NB4 (cell line): Measurements from ENCODE around the gene MCF2.

Experiments
- CTCF ChIP-seq: IDR thresholded peaks from one replicate; pipeline ENCODE4 v1.5.1; 2012; ENCODE audit warnings: low read depth, low read length
- MYC ChIP-seq: IDR thresholded peaks from 2 replicates; pipeline ENCODE4 v1.6.1; 2011; ENCODE audit warnings: low read depth, low read length
- POLR2A ChIP-seq: IDR thresholded peaks from 2 replicates; pipeline ENCODE4 v1.6.1; 2011; ENCODE audit warnings: mild to moderate bottlenecking; ENCODE audit not compliant: insufficient read length; ENCODE audit errors: extremely low read depth

DNA sequence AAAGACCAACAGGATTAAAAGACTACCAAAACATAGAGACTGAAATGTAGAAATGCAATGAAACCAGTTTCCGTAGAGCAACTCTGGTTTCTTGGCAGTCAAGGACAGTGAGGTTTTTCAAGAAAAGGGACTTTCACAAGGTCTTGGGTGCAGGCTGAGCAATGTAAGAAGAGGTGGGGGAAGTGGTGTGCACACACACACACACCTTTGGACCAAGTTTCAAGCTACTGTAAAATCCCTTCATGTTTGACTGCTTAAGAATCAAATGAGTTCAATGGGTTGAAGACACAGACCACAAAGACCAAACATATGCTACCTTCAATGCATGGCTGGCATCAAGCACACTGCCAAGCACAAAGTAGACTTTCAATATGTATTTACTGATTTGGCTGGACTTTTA, 17.8 kb upstream of the MCF2 start:
- TF ChIP-seq POLR2A (no peak), CTCF (no peak), MYC (no peak)
